ENCODE results near the gene ROBO1. TPM values are rescaled to one million over a fixed set of nuclear protein-coding genes. Genes with fewer than 3 reads are reported as not detected.
"Not testable (repeated sequence)": the region's sequence is repeated elsewhere in the genome, so short reads cannot be mapped to it uniquely, and the experiment has no call there.

The ROBO1 gene
- total RNA-seq, 1 donor from 2014 or later = 182 TPM

DNA sequence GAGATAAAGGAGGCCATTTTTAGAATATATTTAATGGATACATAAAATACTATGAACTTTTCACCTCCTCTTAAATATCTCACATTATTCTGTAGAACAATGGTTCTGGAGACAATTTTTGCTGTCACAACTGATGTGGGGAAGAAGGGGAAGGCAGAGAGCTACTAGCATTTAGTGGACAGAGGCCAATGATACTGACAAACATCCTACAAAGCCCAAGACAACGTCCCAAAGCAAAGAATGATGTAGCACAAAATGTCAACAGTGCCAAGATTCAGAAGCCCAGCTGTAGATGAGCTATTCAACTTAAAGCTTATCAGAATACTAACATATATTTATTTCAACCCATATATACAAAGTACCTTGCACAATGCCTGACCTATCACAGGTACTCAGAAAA lies 1069.4 kb downstream of the ROBO1 start:
- Mint-ChIP-seq H3K4me1 (ENCODE audit: unreplicated experiment) (peaks cover 8% of the 10 kb centered on the region), H3K27me3 (no peaks in the 10 kb centered on the region), H3K4me3 (no peak overlapping the region), H3K9me3 (peaks cover 4% of the 10 kb centered on the region), H3K36me3 (peaks cover 6% of the 10 kb centered on the region), H3K27ac (no peak overlapping the region)
- DNase-seq (ENCODE audit: extremely low spot score, unreplicated experiment) = no peak
- TF ChIP-seq, protein P1, sequence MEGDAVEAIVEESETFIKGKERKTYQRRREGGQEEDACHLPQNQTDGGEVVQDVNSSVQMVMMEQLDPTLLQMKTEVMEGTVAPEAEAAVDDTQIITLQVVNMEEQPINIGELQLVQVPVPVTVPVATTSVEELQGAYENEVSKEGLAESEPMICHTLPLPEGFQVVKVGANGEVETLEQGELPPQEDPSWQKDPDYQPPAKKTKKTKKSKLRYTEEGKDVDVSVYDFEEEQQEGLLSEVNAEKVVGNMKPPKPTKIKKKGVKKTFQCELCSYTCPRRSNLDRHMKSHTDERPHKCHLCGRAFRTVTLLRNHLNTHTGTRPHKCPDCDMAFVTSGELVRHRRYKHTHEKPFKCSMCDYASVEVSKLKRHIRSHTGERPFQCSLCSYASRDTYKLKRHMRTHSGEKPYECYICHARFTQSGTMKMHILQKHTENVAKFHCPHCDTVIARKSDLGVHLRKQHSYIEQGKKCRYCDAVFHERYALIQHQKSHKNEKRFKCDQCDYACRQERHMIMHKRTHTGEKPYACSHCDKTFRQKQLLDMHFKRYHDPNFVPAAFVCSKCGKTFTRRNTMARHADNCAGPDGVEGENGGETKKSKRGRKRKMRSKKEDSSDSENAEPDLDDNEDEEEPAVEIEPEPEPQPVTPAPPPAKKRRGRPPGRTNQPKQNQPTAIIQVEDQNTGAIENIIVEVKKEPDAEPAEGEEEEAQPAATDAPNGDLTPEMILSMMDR (conservative IDR thresholded peaks at IDR 0.05) = no peak

GRCh38 chr3:78697426-78697825 lies 1070.4 kb downstream of the ROBO1 start:
- DNase-seq (ENCODE audit: extremely low spot score, unreplicated experiment) = no peak
- H3K4me3 Mint-ChIP-seq = no peak overlapping the region
- peaks cover 4% of the 10 kb centered on the region for H3K9me3 Mint-ChIP-seq
- H3K27me3 Mint-ChIP-seq = no peaks in the 10 kb centered on the region
- no peak overlapping the region for H3K27ac Mint-ChIP-seq
- H3K4me1 Mint-ChIP-seq (ENCODE audit: unreplicated experiment) = peaks cover 8% of the 10 kb centered on the region
- TF ChIP-seq, protein P1 (conservative IDR thresholded peaks at IDR 0.05) = no peak
- H3K36me3 Mint-ChIP-seq = peaks cover 6% of the 10 kb centered on the region

GRCh38 chr3:78690766-78691165 lies 1077.0 kb downstream of the ROBO1 start:
- Mint-ChIP-seq H3K36me3 (peaks cover 2% of the 10 kb centered on the region), H3K9me3 (no peaks in the 10 kb centered on the region), H3K27me3 (no peaks in the 10 kb centered on the region), H3K4me3 (no peak overlapping the region), H3K4me1 (ENCODE audit: unreplicated experiment) (peaks cover 6% of the 10 kb centered on the region), H3K27ac (no peak overlapping the region)
- no peak for DNase-seq (ENCODE audit: extremely low spot score, unreplicated experiment)
- TF ChIP-seq, protein P1 (conservative IDR thresholded peaks at IDR 0.05) = no peak

DNA sequence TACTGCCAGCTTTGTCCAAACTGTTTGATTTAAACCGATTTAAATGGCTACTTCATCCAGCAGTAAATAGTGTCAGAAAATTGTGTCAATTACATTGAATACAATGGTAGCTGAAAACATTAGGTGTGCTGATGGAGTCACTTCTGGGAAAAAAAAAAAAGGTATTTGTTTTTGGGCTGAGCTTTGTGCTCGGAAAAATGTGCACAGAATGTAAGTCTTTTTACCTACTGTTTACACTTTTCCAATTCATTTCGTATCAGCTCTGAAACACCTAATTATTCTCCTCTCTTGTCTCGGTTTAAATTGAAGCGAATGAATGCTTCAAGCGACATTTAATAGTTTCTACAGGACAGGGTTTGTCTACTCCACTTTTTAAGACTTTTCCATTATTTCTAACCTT lies 1078.4 kb downstream of the ROBO1 start:
- Mint-ChIP-seq H3K4me1 (ENCODE audit: unreplicated experiment) (peaks cover 6% of the 10 kb centered on the region), H3K4me3 (no peak overlapping the region), H3K27ac (no peak overlapping the region), H3K36me3 (peaks cover 13% of the 10 kb centered on the region), H3K27me3 (no peaks in the 10 kb centered on the region), H3K9me3 (peaks cover under 1% of the 10 kb centered on the region)
- no peak for DNase-seq (ENCODE audit: extremely low spot score, unreplicated experiment)
- TF ChIP-seq, protein P1 (conservative IDR thresholded peaks at IDR 0.05) = no peak

- peaks cover 6% of the 10 kb centered on the region for H3K4me1 Mint-ChIP-seq (ENCODE audit: unreplicated experiment)
- DNase-seq (ENCODE audit: extremely low spot score, unreplicated experiment) = no peak
- TF ChIP-seq, protein P1 (conservative IDR thresholded peaks at IDR 0.05) = no peak
- peaks cover 22% of the 10 kb centered on the region for H3K36me3 Mint-ChIP-seq
- H3K27ac Mint-ChIP-seq = no peak overlapping the region
- no peak overlapping the region for H3K4me3 Mint-ChIP-seq
- H3K27me3 Mint-ChIP-seq = no peaks in the 10 kb centered on the region
- peaks cover 4% of the 10 kb centered on the region for H3K9me3 Mint-ChIP-seq
Observed at GRCh38 chr3:78687520-78687919, 1080.3 kb downstream of the ROBO1 start.

DNA sequence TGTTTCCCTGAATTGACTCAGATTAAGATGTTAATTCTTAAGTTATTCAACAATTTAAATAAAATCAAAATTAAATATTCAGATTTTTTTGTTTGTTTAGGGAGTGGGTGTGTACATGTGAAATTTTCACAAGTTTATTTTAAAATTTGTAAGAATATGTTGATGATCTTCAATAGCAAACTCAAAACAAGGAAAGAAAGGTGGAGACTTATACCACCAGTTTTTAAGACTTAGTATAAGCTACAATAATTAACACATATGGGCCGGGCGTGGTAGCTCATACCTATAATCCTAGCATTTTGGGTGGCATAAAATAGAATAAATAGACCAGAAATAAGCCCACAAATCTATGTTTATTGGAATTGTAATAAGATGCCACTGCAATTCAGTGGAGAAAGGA lies 1084.5 kb downstream of the ROBO1 start:
- Mint-ChIP-seq H3K9me3 (peaks cover 4% of the 10 kb centered on the region), H3K27me3 (no peaks in the 10 kb centered on the region), H3K27ac (no peak overlapping the region), H3K36me3 (peaks cover 32% of the 10 kb centered on the region), H3K4me3 (no peak overlapping the region), H3K4me1 (ENCODE audit: unreplicated experiment) (no peaks in the 10 kb centered on the region)
- DNase-seq (ENCODE audit: extremely low spot score, unreplicated experiment) = no peak
- TF ChIP-seq, protein P1 (conservative IDR thresholded peaks at IDR 0.05) = no peak

- not testable (repeated sequence) for DNase-seq (ENCODE audit: extremely low spot score, unreplicated experiment); H3K4me3 Mint-ChIP-seq; H3K27ac Mint-ChIP-seq; H3K27me3 Mint-ChIP-seq; H3K4me1 Mint-ChIP-seq (ENCODE audit: unreplicated experiment); H3K9me3 Mint-ChIP-seq
- H3K36me3 Mint-ChIP-seq = peaks cover 12% of the 10 kb centered on the region
Observed at GRCh38 chr3:78675119-78675805, 1092.5 kb downstream of the ROBO1 start.
